Measurements from ENCODE around the gene ABCA8. TPM values are rescaled to one million over a fixed set of nuclear protein-coding genes. Genes with fewer than 3 reads are reported as not detected.

ABCA8 gene
- polyA plus RNA-seq, 2 of the 4 experiments (the other 2 are of a cell fraction): 0.26 to 0.34 TPM

GRCh38 chr17:68993112-68993511 lies 37.9 kb upstream of the ABCA8 start (continued):
- no peak for TF ChIP-seq MAX (IDR thresholded peaks at IDR 0.05)
- TF ChIP-seq SMC3 (IDR thresholded peaks at IDR 0.05): no peak

- WGBS (ENCODE audit: missing lambda C conversion rate): 46% methylated on average over 4 of the region's 4 CpGs
- Histone ChIP-seq H3K4me2 (no peak overlapping the region), H3K4me1 (no peaks in the 10 kb centered on the region), H3K9me3 (no peaks in the 10 kb centered on the region), H3K4me3 (no peak overlapping the region), H3K27ac (no peak overlapping the region)
- POLR2A ChIA-PET: no interaction called here
- TF ChIP-seq SREBF2 (IDR thresholded peaks at IDR 0.05) (no peak), ATOH8 (CRISPR knock-in tag; IDR thresholded peaks at IDR 0.05; ENCODE audit: low read depth) (no peak), PBX3 (IDR thresholded peaks at IDR 0.05) (no peak)
- ATAC-seq (no peak), DNase-seq (ENCODE audit: low read depth in 1 of 2, low spot score in 1 of 2) (no peak), FAIRE-seq (no peak)
- CTCF ChIA-PET: interaction anchor here (1.1 to 1.2 kb wide), 2 partner anchors 23 to 214 kb away, joined by 3 to 4 read pairs; no protein-coding TSS in a partner anchor
These were observed 32.8 kb upstream of the ABCA8 start for GRCh38 chr17:68987966-68988365.

- FAIRE-seq (no peak), ATAC-seq (no peak), DNase-seq (ENCODE audit: low read depth in 1 of 2, low spot score in 1 of 2) (no peak)
- TF ChIP-seq MYC (IDR thresholded peaks at IDR 0.05; ENCODE audit: borderline replicate concordance, low read length): no peak
- H3K4me2 ChIP-seq: no peak overlapping the region
- H3K9me3 ChIP-seq: no peaks in the 10 kb centered on the region
- WGBS (ENCODE audit: missing lambda C conversion rate): 23% methylated on average over 2 of the region's 2 CpGs
- no peak overlapping the region for H3K27ac ChIP-seq
- no peak overlapping the region for H3K4me3 ChIP-seq
- ChIA-PET POLR2A (no interaction called here), CTCF (interaction anchor here (0.6 to 1.3 kb wide), 3 partner anchors 10 to 209 kb away, joined by 3 to 4 read pairs (median 3); no protein-coding TSS in a partner anchor)
- H3K4me1 ChIP-seq: no peaks in the 10 kb centered on the region
These were observed 26.1 kb upstream of the ABCA8 start for GRCh38 chr17:68981288-68981687.

- TF ChIP-seq SMC3 (IDR thresholded peaks at IDR 0.05): no peak
- TF ChIP-seq HOXA7 (CRISPR knock-in tag; IDR thresholded peaks at IDR 0.05): no peak
- TF ChIP-seq RCOR1 (IDR thresholded peaks at IDR 0.05; ENCODE audit: low read depth, low read length): no peak
- ChIA-PET CTCF (interaction anchor here (0.9 to 2.0 kb wide), 7 partner anchors 11 to 274 kb away, joined by 3 to 10 read pairs (median 4); no protein-coding TSS in a partner anchor), POLR2A (no interaction called here)
- FAIRE-seq (no peak), DNase-seq (ENCODE audit: low read depth in 1 of 2, low spot score in 1 of 2) (no peak), ATAC-seq (no peak)
- 14% methylated on average over 3 of the region's 3 CpGs for WGBS (ENCODE audit: missing lambda C conversion rate)
- no peak overlapping the region for H3K4me3 ChIP-seq
- H3K4me2 ChIP-seq: no peak overlapping the region
- H3K27ac ChIP-seq: no peak overlapping the region
- H3K9me3 ChIP-seq: no peaks in the 10 kb centered on the region
- no peaks in the 10 kb centered on the region for H3K4me1 ChIP-seq
These were observed 18.1 kb upstream of the ABCA8 start for GRCh38 chr17:68973098-68973846.

GRCh38 chr17:68972119-68972704 lies 17.0 kb upstream of the ABCA8 start:
- FAIRE-seq: no peak
- Histone ChIP-seq H3K27ac (no peak overlapping the region), H3K4me3 (no peak overlapping the region), H3K9me3 (no peaks in the 10 kb centered on the region), H3K4me2 (no peak overlapping the region), H3K4me1 (no peaks in the 10 kb centered on the region)
- no peak for TF ChIP-seq JUNB (IDR thresholded peaks at IDR 0.05)
- TF ChIP-seq CHD2 (IDR thresholded peaks at IDR 0.05; ENCODE audit: low read length, partially characterized antibody): no peak
- peak; percentile 65 to 82 for TF ChIP-seq RAD21 (conservative IDR thresholded peaks at IDR 0.05 in 1 of 2, IDR thresholded peaks at IDR 0.05 in 1 of 2)
- no peak for TF ChIP-seq NPAS2 (CRISPR knock-in tag; IDR thresholded peaks at IDR 0.05; ENCODE audit: borderline replicate concordance)
- no peak for TF ChIP-seq KDM5A (IDR thresholded peaks at IDR 0.05)
- TF ChIP-seq SMC3 (IDR thresholded peaks at IDR 0.05): peak; percentile 92
- TF ChIP-seq FOSB (CRISPR knock-in tag; IDR thresholded peaks at IDR 0.05): no peak
- no peak for TF ChIP-seq REST (IDR thresholded peaks at IDR 0.05)
- TF ChIP-seq CTCF (IDR thresholded peaks at IDR 0.05): peak; percentile 83
- no peak for TF ChIP-seq NFE2L2 (conservative IDR thresholded peaks at IDR 0.05; ENCODE audit: low read length)
- peak; percentile 55 to 59; a peak in 4 of 6 replicates for ATAC-seq
- ChIA-PET CTCF (interaction anchor here (0.7 to 4.6 kb wide), 8 partner anchors 13 to 200 kb away, joined by 3 to 43 read pairs (median 4); no protein-coding TSS in a partner anchor), POLR2A (no interaction called here)
- WGBS (ENCODE audit: missing lambda C conversion rate): 30% methylated on average over 4 of the region's 4 CpGs
- DNase-seq (ENCODE audit: low read depth in 1 of 2, low spot score in 1 of 2): peak; percentile 20 to 49
